HepG2 (cell line): ENCODE data around the gene CUL9. TPM values are rescaled to one million over a fixed set of nuclear protein-coding genes. Genes with fewer than 3 reads are reported as not detected.

Experiments used
- ADNP ChIP-seq: sonication (generic); formaldehyde crosslinking; IDR thresholded peaks from 2 replicates; pipeline ENCODE4 v1.4.0; 2020; ENCODE audit warnings: missing genetic modification reagents
- ATF7-NPFF ChIP-seq: sonication (generic); formaldehyde crosslinking; IDR thresholded peaks from 2 replicates; pipeline ENCODE4 v1.8.1; 2023; ENCODE audit warnings: mild to moderate bottlenecking, low read depth, missing genetic modification reagents, moderate library complexity
- CSRNP1 ChIP-seq: sonication (generic); formaldehyde crosslinking; IDR thresholded peaks from 2 replicates; pipeline ENCODE4 v1.8.1; 2023; ENCODE audit warnings: mild to moderate bottlenecking, missing genetic modification reagents
- KLF12 ChIP-seq: sonication (generic); formaldehyde crosslinking; IDR thresholded peaks from 2 replicates; pipeline ENCODE4 v1.4.0; 2020; ENCODE audit warnings: missing genetic modification reagents, borderline replicate concordance
- MIER3 ChIP-seq: IDR thresholded peaks from 2 replicates; pipeline ENCODE4 v1.6.1; 2016; ENCODE audit warnings: missing compliant biosample characterization, borderline replicate concordance
- MYNN ChIP-seq: sonication (generic); formaldehyde crosslinking; IDR thresholded peaks from 2 replicates; pipeline ENCODE4 v1.4.0; 2020; ENCODE audit warnings: mild to moderate bottlenecking, low read depth, missing genetic modification reagents
- TAF1 ChIP-seq: sonication (generic); formaldehyde crosslinking; IDR thresholded peaks from 2 replicates; pipeline ENCODE4 v1.4.0; 2020; ENCODE audit warnings: missing genetic modification reagents
- TFDP1 ChIP-seq: IDR thresholded peaks from 2 replicates; pipeline ENCODE4 v1.6.1; 2016; ENCODE audit warnings: missing compliant biosample characterization, missing genetic modification reagents, borderline replicate concordance
- TFE3 ChIP-seq: IDR thresholded peaks from 2 replicates; pipeline ENCODE4 v1.6.1; 2016
- ZBTB39 ChIP-seq: sonication (generic); formaldehyde crosslinking; IDR thresholded peaks from 2 replicates; pipeline ENCODE4 v1.5.0; 2020; ENCODE audit warnings: missing genetic modification reagents
- ZBTB4 ChIP-seq: sonication (generic); formaldehyde crosslinking; IDR thresholded peaks from 2 replicates; pipeline ENCODE4 v1.4.0; 2020; ENCODE audit warnings: missing genetic modification reagents, mild to moderate bottlenecking, borderline replicate concordance
- ZBTB7A ChIP-seq: sonication (generic); formaldehyde crosslinking; IDR thresholded peaks from 2 replicates; pipeline ENCODE4 v1.8.0; 2022; ENCODE audit warnings: mild to moderate bottlenecking, missing genetic modification reagents
- ZFP1 ChIP-seq: IDR thresholded peaks from 2 replicates; pipeline ENCODE4 v1.6.1; 2016
- ZNF207 ChIP-seq: fragments of 450-650 bp; IDR thresholded peaks from 2 replicates; pipeline ENCODE4 v1.6.1; 2016; ENCODE audit warnings: antibody characterized with exemption, borderline replicate concordance
- ZNF253 ChIP-seq: sonication (generic); formaldehyde crosslinking; IDR thresholded peaks from 2 replicates; pipeline ENCODE4 v1.8.0; 2022; ENCODE audit warnings: mild to moderate bottlenecking, missing genetic modification reagents, borderline replicate concordance
- ZNF333 ChIP-seq: sonication (generic); formaldehyde crosslinking; IDR thresholded peaks from 2 replicates; pipeline ENCODE4 v1.4.0; 2020; ENCODE audit warnings: mild to moderate bottlenecking, missing genetic modification reagents, borderline replicate concordance
- ZNF383 ChIP-seq: sonication (generic); formaldehyde crosslinking; IDR thresholded peaks from 2 replicates; pipeline ENCODE4 v1.4.0; 2020; ENCODE audit warnings: missing genetic modification reagents, mild to moderate bottlenecking, borderline replicate concordance
- ZNF672 ChIP-seq: sonication (generic); formaldehyde crosslinking; IDR thresholded peaks from 2 replicates; pipeline ENCODE4 v1.8.1; 2022; ENCODE audit warnings: missing genetic modification reagents
- ZNF704 ChIP-seq: sonication (generic); formaldehyde crosslinking; IDR thresholded peaks from 2 replicates; pipeline ENCODE4 v1.8.1; 2023; ENCODE audit warnings: mild to moderate bottlenecking, inconsistent platforms, moderate library complexity, missing genetic modification reagents, borderline replicate concordance
- ZNF883 ChIP-seq: sonication (generic); formaldehyde crosslinking; IDR thresholded peaks from 2 replicates; pipeline ENCODE4 v1.5.1; 2020; ENCODE audit warnings: mild to moderate bottlenecking, missing genetic modification reagents; ENCODE audit errors: not compliant biosample characterization
- polyA plus RNA-seq, 8 experiments: library from polyadenylated mRNA; depleted of rRNA in 3 of 8; stranded (reverse) in 7 of 8; unstranded in 1 of 8; fragments of >200 nt; fragmentation: Illumina TruSeq in 4 of 8; extraction: Trizol in 4 of 8; gene quantifications; 2 replicates each; pipeline versions ENCODE4 v1.2.1 to v1.2.3, GENCODE V29; 2011 to 2016; ENCODE audit warnings: low read depth in 4 of 8, missing spikeins in 1 of 8, mixed read lengths in 1 of 8; ENCODE audit not compliant: insufficient read depth in 1 of 8
- total RNA-seq, 5 experiments: library from RNA; depleted of rRNA; stranded (reverse); fragments of >200 nt; fragmentation: Illumina TruSeq; extraction: Trizol; gene quantifications; 2 replicates each; pipeline ENCODE4 v1.2.3, GENCODE V29; 2016; ENCODE audit warnings: low read depth in 1 of 5

Gene CUL9
- total and polyA plus RNA-seq, 2 of the 13 experiments (the other 11 are each of a cell fraction or from before 2014, with no cell fraction given) = 11.4 to 13.7 TPM

- no peak for TF ChIP-seq ZBTB4
- no peak for TF ChIP-seq ZNF253 (CRISPR knock-in tag)
- TF ChIP-seq ZNF704 = no peak
- no peak; the same call in 1 of the 2 replicates for TF ChIP-seq MIER3 (CRISPR knock-in tag)
- no peak for TF ChIP-seq ZNF333
- no peak for TF ChIP-seq ZNF672 (CRISPR knock-in tag)
- no peak for TF ChIP-seq ZNF207
- no peak for TF ChIP-seq ZBTB7A (CRISPR knock-in tag)
- TF ChIP-seq ZNF383 (CRISPR knock-in tag) = no peak
- TF ChIP-seq ZNF883 (CRISPR knock-in tag) = peak; percentile 20
- TF ChIP-seq TFE3 (CRISPR knock-in tag) = no peak
- TF ChIP-seq ZBTB39 (CRISPR knock-in tag) = no peak
- TF ChIP-seq TAF1 (CRISPR knock-in tag) = no peak
- TF ChIP-seq TFDP1 = no peak
- no peak for TF ChIP-seq CSRNP1 (CRISPR knock-in tag)
- no peak for TF ChIP-seq ZFP1
- TF ChIP-seq ATF7-NPFF (CRISPR knock-in tag) = no peak
- TF ChIP-seq KLF12 (CRISPR knock-in tag) = no peak
- TF ChIP-seq MYNN (CRISPR knock-in tag) = no peak
- no peak for TF ChIP-seq ADNP (CRISPR knock-in tag)
Observed at GRCh38 chr6:43265564-43265963, 83.6 kb downstream of the CUL9 start (continued).
